ENCODE data around the gene HOXC6. TPM values are rescaled to one million over a fixed set of nuclear protein-coding genes. Genes with fewer than 3 reads are reported as not detected.

HOXC6 gene
- total RNA-seq, 1 experiment from 2014 or later = 2.8 TPM

DNA sequence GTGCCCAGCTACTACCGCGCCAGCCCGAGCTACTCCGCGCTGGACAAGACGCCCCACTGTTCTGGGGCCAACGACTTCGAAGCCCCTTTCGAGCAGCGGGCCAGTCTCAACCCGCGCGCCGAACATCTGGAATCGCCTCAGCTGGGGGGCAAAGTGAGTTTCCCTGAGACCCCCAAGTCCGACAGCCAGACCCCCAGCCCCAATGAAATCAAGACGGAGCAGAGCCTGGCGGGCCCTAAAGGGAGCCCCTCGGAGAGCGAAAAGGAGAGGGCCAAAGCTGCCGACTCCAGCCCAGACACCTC is 42.6 kb upstream of the HOXC6 start:
- Histone ChIP-seq H4K20me1 (ENCODE audit: low read length) (no peaks in the 10 kb centered on the region), H3K4me2 (ENCODE audit: low read length) (peak overlapping the region; percentile 78), H3K27me3 (ENCODE audit: low read length) (no peaks in the 10 kb centered on the region), H3K9ac (ENCODE audit: low read length) (no peak overlapping the region), H3K9me3 (ENCODE audit: low read length) (no peaks in the 10 kb centered on the region), H3K36me3 (ENCODE audit: low read depth, low read length) (no peaks in the 10 kb centered on the region), H2AFZ (ENCODE audit: low read length) (no peak overlapping the region), H3F3A (ENCODE audit: low read length, unreplicated experiment) (no peaks in the 10 kb centered on the region), H3K4me1 (ENCODE audit: insufficient read depth, low read length) (peaks cover 31% of the 10 kb centered on the region), H3K27ac (ENCODE audit: low read length) (no peak overlapping the region), H3K79me2 (ENCODE audit: low read length) (peaks cover 2% of the 10 kb centered on the region), H3K4me3 (ENCODE audit: low read length) (no peak overlapping the region), H3K9me2 (replicated peaks; ENCODE audit: low read length) (no peaks in the 10 kb centered on the region)
- TF ChIP-seq CTCF (conservative IDR thresholded peaks at IDR 0.05; ENCODE audit: low read depth, low read length) = no peak
- no peak for TF ChIP-seq EZH2phosphoT487 (IDR thresholded peaks at IDR 0.05; ENCODE audit: borderline replicate concordance, low read length)
- no peak for TF ChIP-seq EZH2 (IDR thresholded peaks at IDR 0.05; ENCODE audit: low read length, unreplicated experiment)
- CTCF ChIA-PET = interaction anchor here (0.6 kb wide), 1 partner anchor 20 kb away, joined by 6 read pairs; no protein-coding TSS in a partner anchor
- no peak for DNase-seq
- POLR2A ChIA-PET (ENCODE audit: unreplicated experiment) = no interaction called here
- no TSS peak for BruUV-seq (replicated peaks)
- no peak for ATAC-seq
- intact Hi-C loops (cut with micrococcal nuclease) = loop anchor here (5.0 kb wide), 1 partner anchor 43 kb away; no protein-coding TSS in a partner anchor

- CTCF ChIA-PET = no interaction called here
- Histone ChIP-seq H3K4me1 (ENCODE audit: insufficient read depth, low read length) (peaks cover 36% of the 10 kb centered on the region), H3K9ac (ENCODE audit: low read length) (no peak overlapping the region), H3K27ac (ENCODE audit: low read length) (no peak overlapping the region), H2AFZ (ENCODE audit: low read length) (no peak overlapping the region), H3K9me3 (ENCODE audit: low read length) (no peaks in the 10 kb centered on the region), H4K20me1 (ENCODE audit: low read length) (no peaks in the 10 kb centered on the region), H3K4me3 (ENCODE audit: low read length) (0 out of 2 replicates have a peak overlapping the region, but pooled peaks have one; percentile 23), H3K79me2 (ENCODE audit: low read length) (peaks cover 7% of the 10 kb centered on the region), H3K4me2 (ENCODE audit: low read length) (peak overlapping the region; percentile 78), H3K27me3 (ENCODE audit: low read length) (no peaks in the 10 kb centered on the region), H3K9me2 (replicated peaks; ENCODE audit: low read length) (no peaks in the 10 kb centered on the region), H3K36me3 (ENCODE audit: low read depth, low read length) (no peaks in the 10 kb centered on the region), H3F3A (ENCODE audit: low read length, unreplicated experiment) (no peaks in the 10 kb centered on the region)
- no peak for TF ChIP-seq EZH2phosphoT487 (IDR thresholded peaks at IDR 0.05; ENCODE audit: borderline replicate concordance, low read length)
- TF ChIP-seq EZH2 (IDR thresholded peaks at IDR 0.05; ENCODE audit: low read length, unreplicated experiment) = no peak
- no peak for TF ChIP-seq CTCF (conservative IDR thresholded peaks at IDR 0.05; ENCODE audit: low read depth, low read length)
- DNase-seq (no peak), ATAC-seq (no peak)
- POLR2A ChIA-PET (ENCODE audit: unreplicated experiment) = no interaction called here
- no TSS peak for BruUV-seq (replicated peaks)
- intact Hi-C loops (cut with micrococcal nuclease) = loop anchor here (5.0 kb wide), 1 partner anchor 44 kb away; no protein-coding TSS in a partner anchor
These were observed 42.1 kb upstream of the HOXC6 start for GRCh38 chr12:53985994-53986685.

Measured in PC-3 (cell line).